Activated CD8-positive, alpha-beta memory T cell treated with anti-CD3 and anti-CD28 coated beads for 36 hours (primary cell): Measurements from ENCODE around the gene TPCN2. TPM values are rescaled to one million over a fixed set of nuclear protein-coding genes. Genes with fewer than 3 reads are reported as not detected.
"Not testable (repeated sequence)": the region's sequence is repeated elsewhere in the genome, so short reads cannot be mapped to it uniquely, and the experiment has no call there.

Experiments
- CTCF ChIA-PET: fragments of 350-600 bp; sonication (Branson Sonifier 250); formaldehyde crosslinking; loops from one replicate; lab custom pipeline; 2021; ENCODE audit warnings: antibody characterized with exemption; lab: Charles Lee
- POLR2A ChIA-PET: fragments of 350-600 bp; sonication (Branson Sonifier 250); formaldehyde crosslinking; loops from one replicate; lab custom pipeline; 2021; ENCODE audit warnings: antibody characterized with exemption; lab: Charles Lee
- total RNA-seq, 2 experiments: library from RNA; stranded (reverse); gene quantifications; one replicate each; pipeline ENCODE4 v1.2.3, GENCODE V29; 2021

TPCN2 gene
- total RNA-seq, 2 experiments from 2014 or later = 12.7 to 14.4 TPM

GRCh38 chr11:69065147-69065710, 16.5 kb downstream of the TPCN2 start:
- CTCF ChIA-PET = no interaction called here
- POLR2A ChIA-PET = no interaction called here

DNA sequence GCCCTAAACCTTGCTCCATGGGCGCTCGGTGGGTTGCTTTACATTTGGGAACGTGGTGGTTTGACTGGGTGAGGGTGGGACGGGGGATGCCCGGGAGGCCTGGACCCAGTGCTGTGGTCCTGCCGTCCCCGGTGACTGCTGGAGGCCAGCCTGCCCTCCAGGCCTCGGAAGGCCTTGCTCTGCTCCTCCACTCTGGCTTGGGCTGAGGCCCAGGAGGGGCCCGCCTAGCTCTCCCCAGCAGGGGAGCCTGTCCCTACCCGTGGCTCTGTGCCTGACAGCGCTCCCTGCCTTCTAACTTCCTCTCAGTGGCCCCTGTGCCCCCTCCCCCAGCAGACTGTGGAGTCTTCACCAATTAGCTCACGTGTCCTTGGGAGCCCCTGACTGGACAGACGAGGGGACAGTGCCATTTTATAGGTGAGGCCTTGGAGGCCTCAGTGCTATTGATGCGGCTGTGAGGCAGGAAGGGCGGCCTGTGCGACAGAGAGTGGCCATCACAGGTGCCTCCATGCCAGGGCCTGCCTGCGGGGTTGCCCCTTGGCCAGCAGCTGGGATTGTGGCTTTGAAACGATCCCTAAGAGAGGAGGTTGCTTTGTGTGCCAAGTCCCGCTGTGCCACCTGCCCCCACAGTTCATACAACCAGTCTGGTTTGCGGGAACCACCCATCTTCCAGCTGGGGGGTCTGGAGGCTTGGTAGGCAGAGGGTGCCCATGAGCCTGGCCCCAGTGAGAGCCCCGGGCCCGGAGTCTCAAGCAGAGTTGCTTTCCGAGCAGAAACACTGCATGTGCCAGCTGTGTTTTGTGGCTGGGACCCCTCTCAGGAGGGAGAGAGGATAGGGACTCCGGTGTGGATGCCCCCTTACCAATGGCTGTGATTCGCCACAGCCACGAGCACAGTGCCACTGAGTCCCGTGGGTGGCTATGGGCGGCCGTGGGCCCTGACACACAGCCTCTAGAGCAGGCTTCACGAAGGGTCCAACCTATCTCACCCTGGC, 17.7 kb downstream of the TPCN2 start:
- CTCF ChIA-PET = no interaction called here
- POLR2A ChIA-PET = no interaction called here

GRCh38 chr11:69067200-69067599, 18.5 kb downstream of the TPCN2 start:
- ChIA-PET CTCF (no interaction called here), POLR2A (no interaction called here)

GRCh38 chr11:69071086-69071800, 22.5 kb downstream of the TPCN2 start:
- POLR2A ChIA-PET = no interaction called here
- CTCF ChIA-PET = no interaction called here

DNA sequence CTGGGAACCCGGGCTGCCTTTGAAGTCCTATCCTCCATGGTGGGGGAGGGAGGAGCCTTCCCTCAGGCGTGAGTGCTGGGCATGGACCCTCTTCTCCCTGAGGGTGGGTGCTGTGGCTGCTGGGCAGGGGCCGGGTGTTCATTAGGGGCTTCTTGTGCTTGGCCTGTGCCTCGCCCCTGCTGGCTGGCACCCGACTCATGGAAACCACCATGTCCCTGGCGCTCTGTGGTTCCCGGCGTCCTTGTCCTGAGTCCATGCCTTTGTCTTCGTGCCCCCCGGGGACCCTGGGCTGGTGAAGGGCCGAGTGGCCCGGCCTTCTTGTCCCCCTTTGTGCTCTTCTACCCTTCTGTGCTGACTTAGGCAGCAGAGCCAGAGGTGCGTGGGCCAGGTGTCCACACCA, 23.2 kb downstream of the TPCN2 start:
- ChIA-PET POLR2A (no interaction called here), CTCF (no interaction called here)

GRCh38 chr11:69073469-69073868, 24.7 kb downstream of the TPCN2 start:
- ChIA-PET CTCF (no interaction called here), POLR2A (no interaction called here)

DNA sequence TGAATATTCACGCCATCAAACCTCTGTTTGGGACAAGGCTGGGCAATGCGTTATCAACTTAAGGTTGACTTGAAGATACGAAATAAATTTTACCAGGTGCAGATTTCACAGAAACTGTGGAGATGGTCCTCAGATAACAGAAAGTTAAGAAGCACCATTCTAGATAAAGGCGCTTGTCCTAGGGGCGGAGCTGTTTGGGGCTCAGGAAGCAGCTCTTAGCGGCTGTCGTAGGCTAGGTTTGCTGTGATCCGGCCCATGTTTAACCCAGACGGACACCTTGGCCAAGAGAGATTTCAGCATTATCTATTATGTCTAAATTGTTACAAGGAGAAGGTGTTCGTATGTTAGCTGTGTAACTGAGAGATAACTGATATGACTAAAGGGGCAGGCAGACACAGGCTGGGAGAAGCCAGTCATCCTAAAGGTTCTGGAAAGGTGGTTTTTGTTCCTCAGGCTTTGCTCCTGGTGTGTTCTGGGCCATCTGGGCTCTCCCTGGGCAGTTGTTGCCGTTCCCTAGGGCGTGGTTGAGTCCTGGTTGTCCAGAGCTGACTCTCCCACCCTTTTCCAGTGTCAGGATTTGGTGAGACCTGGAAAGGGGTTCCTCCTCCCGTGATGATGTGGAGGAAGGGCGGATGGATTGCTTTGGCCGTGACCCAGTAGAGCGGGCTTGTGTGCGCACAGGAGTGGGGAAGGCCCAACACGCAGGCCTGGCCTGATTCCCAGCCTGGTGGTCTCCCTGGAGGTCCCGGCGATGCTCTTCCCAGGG, 25.8 kb downstream of the TPCN2 start:
- ChIA-PET POLR2A (no interaction called here), CTCF (no interaction called here)

- POLR2A ChIA-PET = no interaction called here
- CTCF ChIA-PET = no interaction called here
Measured at GRCh38 chr11:69075421-69076128, 26.8 kb downstream of the TPCN2 start.

GRCh38 chr11:69076129-69076791, 27.5 kb downstream of the TPCN2 start:
- CTCF ChIA-PET = no interaction called here
- POLR2A ChIA-PET = no interaction called here

- POLR2A ChIA-PET, CTCF ChIA-PET: not testable (repeated sequence)
Measured at GRCh38 chr11:69076977-69077376, 28.2 kb downstream of the TPCN2 start.

- ChIA-PET POLR2A (no interaction called here), CTCF (no interaction called here)
Measured at GRCh38 chr11:69078508-69078907, 29.8 kb downstream of the TPCN2 start.

GRCh38 chr11:69078930-69079605, 30.3 kb downstream of the TPCN2 start:
- CTCF ChIA-PET = no interaction called here
- POLR2A ChIA-PET = no interaction called here

DNA sequence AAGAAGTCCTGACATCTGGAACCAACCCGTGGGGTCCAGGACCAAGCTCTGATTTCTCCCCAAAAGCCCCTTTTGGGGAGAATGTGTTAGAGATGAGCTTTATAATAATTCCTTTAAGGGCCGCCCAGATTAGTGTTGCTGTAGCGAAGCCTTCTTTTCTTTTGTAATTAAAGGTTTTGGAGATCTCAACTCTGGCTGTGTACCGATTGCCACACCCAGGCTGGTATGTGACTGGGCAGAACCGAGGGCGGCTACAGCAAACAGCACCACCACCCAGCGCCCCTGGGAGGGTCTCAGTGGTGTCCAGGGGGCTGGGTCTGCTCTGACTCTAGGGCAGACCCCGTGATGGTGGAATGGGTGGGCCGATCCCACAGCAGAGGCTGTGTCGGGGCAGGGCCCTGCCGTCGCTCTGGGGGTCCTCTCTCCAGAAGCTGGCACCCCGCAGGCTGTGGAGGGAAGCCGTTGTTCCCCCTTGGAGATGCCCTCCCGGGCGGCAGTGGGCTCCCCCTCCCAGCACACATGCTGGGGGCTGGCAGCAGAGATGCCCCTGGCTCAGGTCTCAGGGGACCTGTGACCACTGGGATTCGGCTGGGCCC, 31.0 kb downstream of the TPCN2 start:
- POLR2A ChIA-PET = no interaction called here
- CTCF ChIA-PET = interaction anchor here (0.5 kb wide), 1 partner anchor 118 kb away, joined by 3 read pairs; no protein-coding TSS in a partner anchor

GRCh38 chr11:69080257-69080995, 31.7 kb downstream of the TPCN2 start:
- CTCF ChIA-PET = interaction anchor here (0.5 kb wide), 1 partner anchor 118 kb away, joined by 3 read pairs; no protein-coding TSS in a partner anchor
- POLR2A ChIA-PET = no interaction called here

DNA sequence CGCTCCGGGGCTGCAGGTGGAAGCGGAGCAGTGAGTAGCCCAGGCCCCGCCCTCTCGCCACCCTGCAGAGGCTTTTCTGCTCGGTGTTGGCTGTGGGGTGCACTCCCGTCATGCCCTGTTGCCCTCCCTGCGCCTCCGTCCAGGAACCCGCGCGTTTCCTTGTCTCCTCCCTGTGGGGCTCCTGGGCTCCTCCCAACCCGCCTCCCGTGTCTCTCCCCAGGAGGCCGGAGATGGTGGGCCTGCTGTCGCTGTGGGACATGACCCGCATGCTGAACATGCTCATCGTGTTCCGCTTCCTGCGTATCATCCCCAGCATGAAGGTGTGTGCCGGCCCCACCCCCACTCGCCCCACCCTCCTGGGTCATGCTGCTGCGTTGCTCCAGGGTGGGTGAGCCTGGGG, 32.4 kb downstream of the TPCN2 start:
- ChIA-PET CTCF (no interaction called here), POLR2A (no interaction called here)

DNA sequence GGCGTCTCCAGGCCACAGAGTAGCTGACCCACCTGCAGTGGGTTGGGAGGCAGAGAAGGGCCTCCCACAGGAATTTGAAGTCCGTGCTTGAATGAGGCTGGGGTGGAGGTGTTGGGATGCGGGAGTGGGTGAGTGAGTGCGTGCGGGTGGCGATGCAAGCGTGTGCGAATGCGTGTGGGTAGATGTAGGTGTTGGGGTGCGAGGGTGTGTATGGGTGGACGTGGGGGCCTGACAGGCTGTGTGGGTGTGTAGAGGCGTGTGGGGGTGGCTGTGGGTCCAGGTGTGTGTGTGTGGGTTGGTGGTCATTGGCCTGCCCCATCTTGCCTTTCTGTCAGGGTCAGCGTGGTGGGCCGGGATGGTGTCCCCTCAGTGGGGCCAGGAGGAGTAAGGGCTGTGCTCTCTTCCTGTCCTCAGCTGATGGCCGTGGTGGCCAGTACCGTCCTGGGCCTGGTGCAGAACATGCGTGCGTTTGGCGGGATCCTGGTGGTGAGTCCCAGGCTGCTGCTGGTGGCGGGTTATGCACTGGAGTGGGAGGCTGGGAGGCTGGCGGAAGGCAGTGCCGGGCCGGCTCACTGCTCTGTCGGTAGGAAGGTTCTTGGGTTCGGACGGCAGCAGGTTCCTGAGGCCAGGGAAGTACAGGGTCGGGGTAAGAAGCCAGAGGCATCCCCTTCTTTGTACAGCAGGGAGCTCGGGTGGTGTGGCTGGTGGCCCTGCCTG, 35.0 kb downstream of the TPCN2 start:
- POLR2A ChIA-PET = no interaction called here
- CTCF ChIA-PET = no interaction called here
